H9 (cell line): ENCODE measurements around the gene EIF5A. TPM values are rescaled to one million over a fixed set of nuclear protein-coding genes. Genes with fewer than 3 reads are reported as not detected.

ENCODE experiments used
- DNase-seq: peaks from one replicate; pipeline ENCODE4 v3.0.0-alpha.2; 2017
- H2AFZ ChIP-seq: one replicate; pipeline ENCODE4 v1.6.1; 2013; ENCODE audit warnings: mild to moderate bottlenecking, low read length, control low read depth, moderate library complexity
- H2AK5ac ChIP-seq: 2 replicates; pipeline ENCODE4 v1.6.1; 2013; ENCODE audit warnings: low read length, control low read depth, mixed read lengths; ENCODE audit not compliant: insufficient read length
- H2BK120ac ChIP-seq: one replicate; pipeline ENCODE4 v1.6.1; 2013; ENCODE audit warnings: low read depth, mild to moderate bottlenecking, low read length, control low read depth, inconsistent platforms; ENCODE audit not compliant: poor library complexity, severe bottlenecking
- H2BK12ac ChIP-seq: 2 replicates; pipeline ENCODE4 v1.6.1; 2013; ENCODE audit warnings: low read length, control low read depth, mixed read lengths, low read depth; ENCODE audit not compliant: insufficient read length
- H2BK15ac ChIP-seq: 2 replicates; pipeline ENCODE4 v1.6.1; 2013; ENCODE audit warnings: low read depth, low read length, control low read depth
- H2BK20ac ChIP-seq: one replicate; pipeline ENCODE4 v1.6.1; 2013; ENCODE audit warnings: low read depth, mild to moderate bottlenecking, low read length, control low read depth, inconsistent platforms; ENCODE audit not compliant: poor library complexity, severe bottlenecking
- H2BK5ac ChIP-seq: 2 replicates; pipeline ENCODE4 v1.6.1; 2013; ENCODE audit warnings: low read length, control low read depth, mixed read lengths; ENCODE audit not compliant: insufficient read length
- H3K14ac ChIP-seq: 2 replicates; pipeline ENCODE4 v1.6.1; 2013; ENCODE audit warnings: low read length, control low read depth; ENCODE audit not compliant: insufficient read depth
- H3K18ac ChIP-seq: 2 replicates; pipeline ENCODE4 v1.6.1; 2013; ENCODE audit warnings: low read depth, mild to moderate bottlenecking, mixed read lengths, low read length, control low read depth; ENCODE audit not compliant: insufficient read length
- H3K23ac ChIP-seq: 2 replicates; pipeline ENCODE4 v1.6.1; 2013; ENCODE audit warnings: low read length, control low read depth, mixed read lengths, low read depth; ENCODE audit not compliant: insufficient read length
- H3K23me2 ChIP-seq: 2 replicates; pipeline ENCODE4 v1.6.1; 2013; ENCODE audit warnings: low read depth, mild to moderate bottlenecking, mixed read lengths, low read length, control low read depth; ENCODE audit not compliant: insufficient read length, poor library complexity, severe bottlenecking
- H3K27ac ChIP-seq: 2 replicates; pipeline ENCODE4 v1.5.1; 2013; ENCODE audit warnings: low read length, control low read depth, mixed read lengths, low read depth; ENCODE audit not compliant: insufficient read length
- H3K27me3 ChIP-seq: 2 replicates; pipeline ENCODE4 v1.6.1; 2013; ENCODE audit warnings: low read length, control low read depth, inconsistent platforms; ENCODE audit not compliant: insufficient read depth
- H3K4ac ChIP-seq: 2 replicates; pipeline ENCODE4 v1.6.1; 2013; ENCODE audit warnings: low read depth, mild to moderate bottlenecking, control low read depth, inconsistent platforms, low read length, moderate library complexity
- H3K4me1 ChIP-seq: 2 replicates; pipeline ENCODE4 v1.6.1; 2013; ENCODE audit warnings: low read length, control low read depth, inconsistent platforms; ENCODE audit not compliant: insufficient read depth
- H3K4me2 ChIP-seq: 2 replicates; pipeline ENCODE4 v1.6.1; 2013; ENCODE audit warnings: low read length, control low read depth, mixed read lengths; ENCODE audit not compliant: insufficient read length, insufficient read depth
- H3K56ac ChIP-seq: 2 replicates; pipeline ENCODE4 v1.6.1; 2013; ENCODE audit warnings: low read depth, mild to moderate bottlenecking, mixed read lengths, low read length, control low read depth; ENCODE audit not compliant: insufficient read length
- H3K79me1 ChIP-seq: 2 replicates; pipeline ENCODE4 v1.6.1; 2013; ENCODE audit warnings: low read depth, mild to moderate bottlenecking, moderate library complexity, low read length, control low read depth, inconsistent platforms; ENCODE audit not compliant: insufficient read depth, poor library complexity, severe bottlenecking
- H3K79me2 ChIP-seq: 2 replicates; pipeline ENCODE4 v1.6.1; 2013; ENCODE audit warnings: low read length, control low read depth, inconsistent platforms; ENCODE audit not compliant: insufficient read depth
- H3K9ac ChIP-seq: 2 replicates; pipeline ENCODE4 v1.6.1; 2013; ENCODE audit warnings: low read length, control low read depth, mixed read lengths; ENCODE audit not compliant: insufficient read length; ENCODE audit errors: extremely low read depth
- H3K9me3 ChIP-seq: one replicate; pipeline ENCODE4 v1.6.1; 2013; ENCODE audit warnings: low read depth, low read length, inconsistent platforms; ENCODE audit not compliant: control insufficient read depth
- H3T11ph ChIP-seq: one replicate; pipeline ENCODE4 v1.6.1; 2013; ENCODE audit warnings: mild to moderate bottlenecking, low read length, control low read depth, inconsistent platforms
- H4K20me1 ChIP-seq: one replicate; pipeline ENCODE4 v1.6.1; 2013; ENCODE audit not compliant: control insufficient read depth, insufficient read length, insufficient read depth
- H4K5ac ChIP-seq: 2 replicates; pipeline ENCODE4 v1.6.1; 2013; ENCODE audit warnings: low read depth, mild to moderate bottlenecking, mixed read lengths, low read length, control low read depth; ENCODE audit not compliant: insufficient read length
- H4K8ac ChIP-seq: replicated peaks from 2 replicates; pipeline ENCODE4 v1.6.1; 2013; ENCODE audit warnings: low read length, control low read depth, mixed read lengths, low read depth; ENCODE audit not compliant: insufficient read length
- H4K91ac ChIP-seq: 2 replicates; pipeline ENCODE4 v1.6.1; 2013; ENCODE audit warnings: low read depth, mild to moderate bottlenecking, moderate library complexity, mixed read lengths, low read length, control low read depth; ENCODE audit not compliant: insufficient read length
- H3K27ac Mint-ChIP-seq, 3 experiments: 2 replicates in 2 of 3; 3 replicates in 1 of 3; pipeline ENCODE4 v1.8.0; 2020 to 2021; ENCODE audit warnings: mixed read lengths in 3 of 3, mild to moderate bottlenecking in 1 of 3, moderate library complexity in 1 of 3
- H3K27me3 Mint-ChIP-seq: 2 replicates; pipeline ENCODE4 v1.8.0; 2021; ENCODE audit warnings: low read depth, mild to moderate bottlenecking, moderate library complexity, mixed read lengths
- H3K36me3 Mint-ChIP-seq, 3 experiments: 2 replicates in 2 of 3; 3 replicates in 1 of 3; pipeline ENCODE4 v1.8.0; 2020 to 2021; ENCODE audit warnings: low read depth in 3 of 3, mixed read lengths in 3 of 3; ENCODE audit not compliant: insufficient read depth in 1 of 3
- H3K4me1 Mint-ChIP-seq, 2 experiments: 2 replicates each; pipeline ENCODE4 v1.8.0; 2020; ENCODE audit warnings: mixed read lengths in 2 of 2
- H3K4me3 Mint-ChIP-seq, 2 experiments: 2 replicates in 1 of 2; 3 replicates in 1 of 2; pipeline ENCODE4 v1.8.0; 2020 to 2021; ENCODE audit warnings: mild to moderate bottlenecking in 2 of 2, mixed read lengths in 2 of 2, moderate library complexity in 1 of 2
- H3K9me3 Mint-ChIP-seq, 2 experiments: 2 replicates in 1 of 2; 3 replicates in 1 of 2; pipeline ENCODE4 v1.8.0; 2020; ENCODE audit warnings: mild to moderate bottlenecking in 2 of 2, mixed read lengths in 2 of 2, moderate library complexity in 1 of 2
- CTCF ChIP-seq: fragments of 200-600 bp; sonication (generic); conservative IDR thresholded peaks from 3 replicates; pipeline ENCODE4 v1.8.0; 2021; ENCODE audit warnings: antibody characterized with exemption, mild to moderate bottlenecking
- WGBS: extraction: QIAGEN DNeasy Blood & Tissue Kit; methylation state at CpG from one replicate; pipeline ENCODE4 v1.1.7; 2013; ENCODE audit warnings: missing lambda C conversion rate, low lambda C conversion rate, mixed read lengths; ENCODE audit not compliant: insufficient read length; ENCODE audit errors: extremely low coverage; 5-methylcytosine and 5-hydroxymethylcytosine counted together
- total RNA-seq: library from RNA; stranded (reverse); gene quantifications from 2 replicates; pipeline ENCODE4 v1.2.1, GENCODE V29; 2021

The EIF5A gene
- total RNA-seq, 1 experiment from 2014 or later: 978 TPM

GRCh38 chr17:7322520-7323194 is 15.2 kb downstream of the EIF5A start:
- H3K4me3 Mint-ChIP-seq: no peak overlapping the region
- no peak overlapping the region for H3K18ac ChIP-seq
- no peaks in the 10 kb centered on the region for H3K27me3 Mint-ChIP-seq
- no peak overlapping the region for H4K91ac ChIP-seq
- no peak overlapping the region for H4K5ac ChIP-seq
- H3K4me2 ChIP-seq: no peak overlapping the region
- no peaks in the 10 kb centered on the region; a peak in 1 of 4 replicates for H3K4me1 Mint-ChIP-seq
- H2AK5ac ChIP-seq: no peak overlapping the region
- H3K56ac ChIP-seq: no peak overlapping the region
- H3K23ac ChIP-seq: no peak overlapping the region
- H3K36me3 Mint-ChIP-seq: peaks cover 46 to 85% (median 78%) of the 10 kb centered on the region in 3 experiments; a peak in 6 of 7 replicates
- no peak overlapping the region for H2BK5ac ChIP-seq
- WGBS: no CpG with 5 or more reads among the region's 22 CpGs
- H3K27ac Mint-ChIP-seq: no peak overlapping the region
- no peaks in the 10 kb centered on the region for H3K79me1 ChIP-seq
- no peaks in the 10 kb centered on the region for H3K27me3 ChIP-seq
- H3K27ac ChIP-seq: no peak overlapping the region
- no peak overlapping the region for H2AFZ ChIP-seq
- no peaks in the 10 kb centered on the region for H3K79me2 ChIP-seq
- H3K14ac ChIP-seq: no peak overlapping the region
- TF ChIP-seq CTCF: no peak
- no peak overlapping the region for H2BK12ac ChIP-seq
- no peak overlapping the region for H2BK20ac ChIP-seq
- H4K8ac ChIP-seq: no peak overlapping the region
- H3K9me3 Mint-ChIP-seq: no peaks in the 10 kb centered on the region; a peak in 1 of 5 replicates
- no peak overlapping the region for H3K4ac ChIP-seq
- H4K20me1 ChIP-seq: no peaks in the 10 kb centered on the region
- H2BK15ac ChIP-seq: no peak overlapping the region
- H3K9ac ChIP-seq: no peak overlapping the region
- H2BK120ac ChIP-seq: no peak overlapping the region
- no peaks in the 10 kb centered on the region for H3K9me3 ChIP-seq
- no peak overlapping the region for H3T11ph ChIP-seq
- no peaks in the 10 kb centered on the region for H3K4me1 ChIP-seq
- DNase-seq: no peak
- H3K23me2 ChIP-seq: no peaks in the 10 kb centered on the region
